Naive thymus-derived CD4-positive, alpha-beta T cell (primary cell): ENCODE results near the gene CDK17. TPM values are rescaled to one million over a fixed set of nuclear protein-coding genes. Genes with fewer than 3 reads are reported as not detected.
"Not testable (repeated sequence)": the region's sequence is repeated elsewhere in the genome, so short reads cannot be mapped to it uniquely, and the experiment has no call there.

ENCODE experiments used
- ATAC-seq: fragments of 150-1000 bp; cut with Tn5 transposase; 2 replicates; pipeline ENCODE4 v1.10.0; 2021; ENCODE audit warnings: mild to moderate bottlenecking, moderate library complexity
- CTCF ChIA-PET: fragments of 350-600 bp; sonication (Branson Sonifier 250); formaldehyde crosslinking; loops from one replicate; lab custom pipeline; 2021; ENCODE audit warnings: antibody characterized with exemption; lab: Charles Lee
- POLR2A ChIA-PET: fragments of 350-600 bp; sonication (Branson Sonifier 250); formaldehyde crosslinking; loops from one replicate; lab custom pipeline; 2021; ENCODE audit warnings: antibody characterized with exemption, inconsistent platforms; lab: Charles Lee
- DNase-seq, 9 donors: peaks; one replicate each; pipeline versions ENCODE4 v3.0.0 to v3.0.0-alpha.2; 2020 to 2022; ENCODE audit warnings: mixed read lengths in 1 of 9
- H3K27ac ChIP-seq: one replicate; pipeline ENCODE4 v1.7.0; 2013; ENCODE audit warnings: mild to moderate bottlenecking, low read depth, low read length, moderate library complexity
- H3K27me3 ChIP-seq, 2 donors: one replicate each; pipeline ENCODE4 v1.7.0; 2013; ENCODE audit warnings: low read length in 2 of 2, mild to moderate bottlenecking in 2 of 2, moderate library complexity in 2 of 2; ENCODE audit not compliant: control insufficient read depth in 2 of 2, insufficient read depth in 2 of 2
- H3K36me3 ChIP-seq, 3 experiments: 1 replicate in 2 of 3; 2 replicates in 1 of 3; pipeline ENCODE4 v1.7.0; 2013; ENCODE audit warnings: low read length in 3 of 3, mild to moderate bottlenecking in 3 of 3, moderate library complexity in 1 of 3; ENCODE audit not compliant: insufficient read depth in 3 of 3, control insufficient read depth in 2 of 3
- H3K4me1 ChIP-seq, 2 donors: one replicate each; pipeline ENCODE4 v1.7.0; 2013; ENCODE audit warnings: low read length in 2 of 2, mild to moderate bottlenecking in 2 of 2, moderate library complexity in 1 of 2; ENCODE audit not compliant: control insufficient read depth in 2 of 2, insufficient read depth in 2 of 2
- H3K4me3 ChIP-seq: 2 replicates; pipeline ENCODE4 v1.7.0; 2013; ENCODE audit warnings: mild to moderate bottlenecking, low read length
- H3K9me3 ChIP-seq, 3 experiments: 1 replicate in 2 of 3; 2 replicates in 1 of 3; pipeline ENCODE4 v1.7.0; 2013; ENCODE audit warnings: low read length in 3 of 3; ENCODE audit not compliant: control insufficient read depth in 2 of 3
- H3K27ac Mint-ChIP-seq, 9 donors: one replicate each; pipeline ENCODE4 v1.8.0; 2020 to 2022; ENCODE audit warnings: mixed read lengths in 9 of 9, mild to moderate bottlenecking in 8 of 9, moderate library complexity in 5 of 9, inconsistent platforms in 2 of 9
- H3K27me3 Mint-ChIP-seq, 5 donors: one replicate each; pipeline ENCODE4 v1.8.0; 2021 to 2022; ENCODE audit warnings: mixed read lengths in 5 of 5, mild to moderate bottlenecking in 1 of 5
- H3K36me3 Mint-ChIP-seq, 5 donors: one replicate each; pipeline ENCODE4 v1.8.0; 2020 to 2022; ENCODE audit warnings: mixed read lengths in 5 of 5, mild to moderate bottlenecking in 3 of 5, inconsistent platforms in 1 of 5
- H3K4me1 Mint-ChIP-seq, 7 donors: one replicate each; pipeline ENCODE4 v1.8.0; 2020 to 2022; ENCODE audit warnings: mixed read lengths in 7 of 7, mild to moderate bottlenecking in 3 of 7, inconsistent platforms in 1 of 7
- H3K4me3 Mint-ChIP-seq, 10 donors: one replicate each; pipeline ENCODE4 v1.8.0; 2020 to 2022; ENCODE audit warnings: mild to moderate bottlenecking in 10 of 10, mixed read lengths in 10 of 10, moderate library complexity in 6 of 10, inconsistent platforms in 2 of 10
- H3K9me3 Mint-ChIP-seq, 11 donors: one replicate each; pipeline ENCODE4 v1.8.0; 2020 to 2022; ENCODE audit warnings: mixed read lengths in 11 of 11, mild to moderate bottlenecking in 4 of 11, inconsistent platforms in 1 of 11, moderate library complexity in 1 of 11
- intact Hi-C, 2 donors: fragments of 100-400 bp; cut with micrococcal nuclease; formaldehyde crosslinking; loops; one replicate each; pipeline ENCODE4 v1.15.1; 2023
- polyA plus RNA-seq, 2 donors: library from polyadenylated mRNA; unstranded; fragments of 300-500 nt; fragmentation: Illumina TruSeq; gene quantifications; one replicate each; pipeline ENCODE4 v1.2.3, GENCODE V29; 2021
- total RNA-seq, 6 experiments: library from RNA in 5 of 6; stranded (reverse) in 5 of 6; gene quantifications; 1 replicate in 5 of 6; 2 replicates in 1 of 6; pipeline ENCODE4 v1.2.3 and lab custom pipeline; 2021 to 2026

CDK17 gene
- total and polyA plus RNA-seq, 7 experiments from 2014 or later, result 30.0 to 112 (median 67.0) TPM

- ATAC-seq, result no peak
- Mint-ChIP-seq H3K27ac (peak overlapping the region in 7 of 9 donors; percentile 15 to 90 (median 67)), H3K4me1 (peaks cover 54 to 95% (median 78%) of the 10 kb centered on the region in 7 donors), H3K36me3 (peaks cover 6 to 36% (median 29%) of the 10 kb centered on the region in 5 donors), H3K27me3 (no peaks in the 10 kb centered on the region), H3K9me3 (peaks cover 0 to 31% (median 8%) of the 10 kb centered on the region in 11 donors), H3K4me3 (peak overlapping the region in 8 of 10 donors; percentile 2 to 60 (median 19))
- no peaks in the 10 kb centered on the region for H3K36me3 ChIP-seq
- no peak overlapping the region for H3K27ac ChIP-seq
- peaks cover 33 to 40% of the 10 kb centered on the region in 2 donors for H3K4me1 ChIP-seq
- POLR2A ChIA-PET, result interaction anchor here (1.0 to 7.5 kb wide), 3 partner anchors 9 to 64 kb away, joined by 4 to 89 read pairs (median 6); partner anchors contain the start of gene CDK17
- no peaks in the 10 kb centered on the region for H3K9me3 ChIP-seq
- H3K27me3 ChIP-seq, result no peaks in the 10 kb centered on the region
- no peak overlapping the region for H3K4me3 ChIP-seq
- intact Hi-C loops, result no loop called here
- no peak for DNase-seq
- CTCF ChIA-PET, result interaction anchor here (0.9 kb wide), 1 partner anchor 15 kb away, joined by 3 read pairs; no protein-coding TSS in a partner anchor
Observed at GRCh38 chr12:96383991-96384390, 16.2 kb downstream of the CDK17 start.

GRCh38 chr12:96383371-96383770 is 16.9 kb downstream of the CDK17 start:
- Mint-ChIP-seq H3K27ac (peak overlapping the region in 5 of 9 donors; percentile 15 to 90 (median 62)), H3K4me1 (peaks cover 54 to 96% (median 79%) of the 10 kb centered on the region in 7 donors), H3K9me3 (peaks cover 0 to 32% (median 8%) of the 10 kb centered on the region in 11 donors), H3K36me3 (peaks cover 6 to 35% (median 26%) of the 10 kb centered on the region in 5 donors), H3K4me3 (peak overlapping the region in 6 of 10 donors; percentile 2 to 60 (median 19)), H3K27me3 (no peaks in the 10 kb centered on the region)
- intact Hi-C loops, result no loop called here
- Histone ChIP-seq H3K27me3 (no peaks in the 10 kb centered on the region), H3K36me3 (no peaks in the 10 kb centered on the region), H3K9me3 (no peaks in the 10 kb centered on the region), H3K4me3 (no peak overlapping the region), H3K27ac (no peak overlapping the region), H3K4me1 (peaks cover 39 to 43% of the 10 kb centered on the region in 2 donors)
- ATAC-seq (no peak), DNase-seq (no peak)
- CTCF ChIA-PET, result no interaction called here
- POLR2A ChIA-PET, result interaction anchor here (0.7 to 7.5 kb wide), 2 partner anchors 16 to 284 kb away, joined by 5 to 89 read pairs; partner anchors contain the start of gene CDK17

GRCh38 chr12:96379743-96380142 is 20.5 kb downstream of the CDK17 start:
- ATAC-seq, H3K27me3 ChIP-seq, H3K4me3 ChIP-seq, H3K27me3 Mint-ChIP-seq, H3K9me3 ChIP-seq, H3K4me3 Mint-ChIP-seq, DNase-seq, CTCF ChIA-PET, H3K36me3 ChIP-seq: not testable (repeated sequence)
- intact Hi-C loops, result loop anchor here in 1 of 2 donors (2.0 to 5.0 kb wide), 2 partner anchors 42 to 65 kb away; no protein-coding TSS in a partner anchor
- POLR2A ChIA-PET, result interaction anchor here (0.8 to 7.5 kb wide), 4 partner anchors 9 to 19 kb away, joined by 4 to 89 read pairs (median 7); partner anchors contain the start of gene CDK17
- peaks cover 59 to 96% (median 73%) of the 10 kb centered on the region in 7 donors for H3K4me1 Mint-ChIP-seq
- Histone ChIP-seq H3K27ac (peak overlapping the region; percentile 72), H3K4me1 (peaks cover 59% of the 10 kb centered on the region in 2 donors)
- H3K27ac Mint-ChIP-seq, result peak overlapping the region in 7 of 9 donors; percentile 41 to 98 (median 80)
- peaks cover 0 to 37% (median 9%) of the 10 kb centered on the region in 11 donors for H3K9me3 Mint-ChIP-seq
- H3K36me3 Mint-ChIP-seq, result peaks cover 6 to 40% (median 20%) of the 10 kb centered on the region in 5 donors

GRCh38 chr12:96378319-96378718 is 21.9 kb downstream of the CDK17 start:
- ATAC-seq, result no peak
- peaks cover 52 to 70% of the 10 kb centered on the region in 2 donors for H3K4me1 ChIP-seq
- POLR2A ChIA-PET, result interaction anchor here (0.6 to 7.5 kb wide), 8 partner anchors 8 to 51 kb away, joined by 3 to 89 read pairs (median 6); partner anchors contain the start of gene CDK17

GRCh38 chr12:96376865-96377264 is 23.4 kb downstream of the CDK17 start:
- peak overlapping the region in 8 of 10 donors; percentile 37 to 91 (median 72) for H3K4me3 Mint-ChIP-seq
- no peak for ATAC-seq
- H3K27me3 Mint-ChIP-seq, result no peaks in the 10 kb centered on the region
- no peak for DNase-seq
- H3K36me3 Mint-ChIP-seq, result peaks cover 0 to 19% (median 5%) of the 10 kb centered on the region in 5 donors
- intact Hi-C loops, result loop anchor here (2.0 to 5.0 kb wide), 3 partner anchors 16 to 182 kb away; partner anchors contain the start of gene ELK3 (in 1 of the 2)
- peaks cover 53 to 94% (median 72%) of the 10 kb centered on the region in 7 donors for H3K4me1 Mint-ChIP-seq
- POLR2A ChIA-PET, result interaction anchor here (1.0 to 4.5 kb wide), 2 partner anchors 23 to 29 kb away, joined by 3 to 32 read pairs; partner anchors contain the start of gene CDK17
- H3K9me3 Mint-ChIP-seq, result peaks cover 0 to 15% (median 1%) of the 10 kb centered on the region in 11 donors
- peak overlapping the region; percentile 46 for H3K4me3 ChIP-seq
- H3K27ac ChIP-seq, result peak overlapping the region; percentile 72
- CTCF ChIA-PET, result no interaction called here
- no peaks in the 10 kb centered on the region for H3K36me3 ChIP-seq
- peaks cover 48 to 75% of the 10 kb centered on the region in 2 donors for H3K4me1 ChIP-seq
- H3K9me3 ChIP-seq, result no peaks in the 10 kb centered on the region
- H3K27me3 ChIP-seq, result no peaks in the 10 kb centered on the region
- peak overlapping the region; percentile 33 to 99 (median 97) for H3K27ac Mint-ChIP-seq

More at GRCh38 chr12:96378319-96378718, 21.9 kb downstream of the CDK17 start:
- peak overlapping the region; percentile 72 for H3K27ac ChIP-seq
- H3K27ac Mint-ChIP-seq, result peak overlapping the region; percentile 96 to 99 (median 98)
- CTCF ChIA-PET, result interaction anchor here (0.9 to 1.2 kb wide), 2 partner anchors 11 to 13 kb away, joined by 3 read pairs; no protein-coding TSS in a partner anchor
- peak overlapping the region; percentile 80 to 94 (median 91) for H3K4me3 Mint-ChIP-seq
- no peak overlapping the region for H3K4me3 ChIP-seq
- H3K4me1 Mint-ChIP-seq, result peaks cover 53 to 96% (median 73%) of the 10 kb centered on the region in 7 donors
- intact Hi-C loops, result loop anchor here (1.0 to 5.0 kb wide), 7 partner anchors 9 to 107 kb away; no protein-coding TSS in a partner anchor
- peaks cover 0 to 28% (median 8%) of the 10 kb centered on the region in 11 donors for H3K9me3 Mint-ChIP-seq
- DNase-seq, result no peak
- no peaks in the 10 kb centered on the region for H3K36me3 ChIP-seq
- no peaks in the 10 kb centered on the region for H3K27me3 ChIP-seq
- H3K9me3 ChIP-seq, result no peaks in the 10 kb centered on the region
- no peaks in the 10 kb centered on the region for H3K27me3 Mint-ChIP-seq
- H3K36me3 Mint-ChIP-seq, result peaks cover 4 to 30% (median 14%) of the 10 kb centered on the region in 5 donors

- Mint-ChIP-seq H3K27ac (peak overlapping the region in 8 of 9 donors; percentile 74 to 98 (median 96)), H3K4me3 (peak overlapping the region; percentile 53 to 91 (median 64)), H3K9me3 (peaks cover 0 to 12% (median 1%) of the 10 kb centered on the region in 11 donors), H3K27me3 (no peaks in the 10 kb centered on the region), H3K4me1 (peaks cover 59 to 94% (median 74%) of the 10 kb centered on the region in 7 donors), H3K36me3 (peaks cover 0 to 19% (median 5%) of the 10 kb centered on the region in 5 donors)
- ATAC-seq (no peak), DNase-seq (no peak)
- Histone ChIP-seq H3K4me1 (peaks cover 46 to 70% of the 10 kb centered on the region in 2 donors), H3K27me3 (no peaks in the 10 kb centered on the region), H3K36me3 (no peaks in the 10 kb centered on the region), H3K4me3 (no peak overlapping the region), H3K9me3 (no peaks in the 10 kb centered on the region), H3K27ac (peak overlapping the region; percentile 72)
- ChIA-PET CTCF (interaction anchor here (0.6 to 0.8 kb wide), 2 partner anchors 14 to 1175 kb away, joined by 3 to 4 read pairs; no protein-coding TSS in a partner anchor), POLR2A (interaction anchor here (1.0 to 4.5 kb wide), 6 partner anchors 12 to 61 kb away, joined by 3 to 32 read pairs (median 4); partner anchors contain the start of gene CDK17)
- intact Hi-C loops, result loop anchor here (2.0 to 5.0 kb wide), 3 partner anchors 15 to 181 kb away; partner anchors contain the start of gene ELK3 (in 1 of the 2)
Observed at GRCh38 chr12:96375841-96376604, 24.2 kb downstream of the CDK17 start.
